K562 (cell line): Measurements from ENCODE around the gene UNC5B. TPM values are rescaled to one million over a fixed set of nuclear protein-coding genes. Genes with fewer than 3 reads are reported as not detected.
A peak's percentile ranks its signal among the peaks of the same experiment; 100 is the strongest.

Source experiments
- ATAC-seq: fragments of 200-7000 bp; cut with Tn5 transposase; 3 replicates; pipeline ENCODE4 v1.9.1; 2020; ENCODE audit warnings: moderate library complexity
- BruUV-seq: library from RNA; stranded (reverse); fragments of 400-500 nt; replicated peaks from 2 replicates; lab custom pipeline; 2021; lab: Mats Ljungman, UMichigan
- CTCF ChIA-PET: fragments of 300-600 bp; formaldehyde crosslinking; extraction: SDS; loops from one replicate; lab custom pipeline; 2021; ENCODE audit warnings: low intra/inter-chr PET ratio; lab: Yijun Ruan, JAX
- POLR2A ChIA-PET: fragments of 300-600, 350-650 bp; sonication (Branson Sonifier 250); formaldehyde crosslinking; extraction: SDS; loops from one replicate; lab custom pipeline; 2021; ENCODE audit warnings: antibody characterized with exemption, inconsistent platforms; lab: Yijun Ruan, JAX
- DNase-seq, 4 experiments: peaks; one replicate each; pipeline versions ENCODE4 v3.0.0 to v3.0.0-alpha.2; 2011 to 2018; ENCODE audit warnings: low spot score in 3 of 4, mixed read lengths in 3 of 4; ENCODE audit errors: extremely low read depth in 1 of 4
- FAIRE-seq: peaks from 2 replicates; lab custom pipeline; 2011; peaks lifted over from hg19 to GRCh38; lab: Jason Lieb, UNC
- H2AFZ ChIP-seq: 2 replicates; pipeline ENCODE4 v1.6.0; 2011; ENCODE audit warnings: low read depth, low read length, control low read depth, inconsistent platforms
- H3K27ac ChIP-seq: fragments of 200-600 bp; 3 replicates; pipeline ENCODE4 v1.8.0; 2011; ENCODE audit warnings: low read depth, mild to moderate bottlenecking, control low read depth, inconsistent platforms, low read length, moderate library complexity, mixed read lengths; ENCODE audit errors: extremely low read depth
- H3K27me3 ChIP-seq, 2 experiments: fragments of 300-600 bp in 1 of 2; 2 replicates in 1 of 2; 3 replicates in 1 of 2; pipeline versions ENCODE4 v1.6.0 to v1.8.0; 2011; ENCODE audit warnings: inconsistent platforms in 2 of 2, low read length in 2 of 2, mild to moderate bottlenecking in 1 of 2, mixed read lengths in 1 of 2, moderate library complexity in 1 of 2; ENCODE audit not compliant: control insufficient read depth in 2 of 2, insufficient read depth in 2 of 2
- H3K36me3 ChIP-seq: fragments of 300-600 bp; 3 replicates; pipeline ENCODE4 v1.8.0; 2011; ENCODE audit warnings: mild to moderate bottlenecking, low read length, inconsistent platforms; ENCODE audit not compliant: control insufficient read depth, insufficient read depth
- H3K4me1 ChIP-seq, 2 experiments: fragments of 200-600 bp in 1 of 2; replicated peaks in 1 of 2; 2 replicates in 1 of 2; 3 replicates in 1 of 2; pipeline versions ENCODE4 v1.5.1 to v1.8.0; 2011; ENCODE audit warnings: inconsistent platforms in 2 of 2, low read length in 2 of 2, mild to moderate bottlenecking in 1 of 2, mixed read lengths in 1 of 2, moderate library complexity in 1 of 2; ENCODE audit not compliant: control insufficient read depth in 2 of 2, insufficient read depth in 2 of 2
- H3K4me2 ChIP-seq: 2 replicates; pipeline ENCODE4 v1.6.1; 2011; ENCODE audit warnings: low read length, control low read depth, inconsistent platforms, mixed read lengths; ENCODE audit not compliant: insufficient read depth
- H3K4me3 ChIP-seq: fragments of 200-600 bp; sonication (generic), shearing (Covaris generic); 2 replicates; pipeline ENCODE4 v1.5.1; 2016; ENCODE audit warnings: control low read depth, inconsistent platforms
- H3K79me2 ChIP-seq: fragments of 200-600 bp; 3 replicates; pipeline ENCODE4 v1.8.0; 2011; ENCODE audit warnings: low read length, inconsistent platforms; ENCODE audit not compliant: control insufficient read depth, insufficient read depth
- H3K9ac ChIP-seq, 2 experiments: 2 replicates each; pipeline versions ENCODE4 v1.6.0 to v1.6.1; 2011; ENCODE audit warnings: low read depth in 2 of 2, low read length in 2 of 2, control low read depth in 1 of 2, inconsistent platforms in 1 of 2, mild to moderate bottlenecking in 1 of 2, mixed read lengths in 1 of 2; ENCODE audit not compliant: insufficient read depth in 1 of 2
- H3K9me1 ChIP-seq: one replicate; pipeline ENCODE4 v1.6.0; 2011; ENCODE audit warnings: inconsistent platforms, mild to moderate bottlenecking, low read length, moderate library complexity; ENCODE audit not compliant: control insufficient read depth, insufficient read depth
- H3K9me3 ChIP-seq: replicated peaks from 2 replicates; pipeline ENCODE4 v1.5.1; 2011; ENCODE audit warnings: low read depth, low read length, inconsistent platforms; ENCODE audit not compliant: control insufficient read depth, insufficient read depth
- H4K20me1 ChIP-seq: replicated peaks from 2 replicates; pipeline ENCODE4 v1.6.1; 2011; ENCODE audit warnings: low read length, inconsistent platforms, mixed read lengths; ENCODE audit not compliant: control insufficient read depth, insufficient read depth
- CBFA2T2 ChIP-seq: fragments of 450-650 bp; conservative IDR thresholded peaks from 2 replicates; pipeline ENCODE4 v1.6.1; 2017; ENCODE audit warnings: mild to moderate bottlenecking
- MTA3 ChIP-seq: fragments of 450-650 bp; formaldehyde crosslinking; IDR thresholded peaks from 2 replicates; pipeline ENCODE4 v1.6.1; 2017; ENCODE audit warnings: mild to moderate bottlenecking, borderline replicate concordance
- NFE2L1 ChIP-seq: fragments of 450-650 bp; IDR thresholded peaks from 2 replicates; pipeline ENCODE4 v1.6.1; 2016; ENCODE audit warnings: missing genetic modification characterization, low read depth, mild to moderate bottlenecking, missing compliant biosample characterization, moderate library complexity, borderline replicate concordance
- NR2C1 ChIP-seq, 2 experiments: fragments of 450-650 bp; IDR thresholded peaks; 2 replicates each; pipeline ENCODE4 v1.6.1; 2017; ENCODE audit warnings: mild to moderate bottlenecking in 2 of 2, antibody characterized with exemption in 1 of 2, inconsistent platforms in 1 of 2, missing compliant biosample characterization in 1 of 2, missing genetic modification characterization in 1 of 2
- PML ChIP-seq: IDR thresholded peaks from 2 replicates; pipeline ENCODE4 v1.6.1; 2012; ENCODE audit warnings: low read length, inconsistent platforms
- SMARCB1 ChIP-seq: IDR thresholded peaks from 2 replicates; pipeline ENCODE4 v1.6.1; 2011; ENCODE audit warnings: improper control_type of control experiment, low read depth; ENCODE audit not compliant: insufficient read length
- TEAD1 ChIP-seq, 2 experiments: fragments of 450-650 bp in 1 of 2; sonication (generic) in 1 of 2; formaldehyde crosslinking; IDR thresholded peaks; 2 replicates each; pipeline versions ENCODE4 v1.4.0 to v1.8.0; 2020 to 2022; ENCODE audit warnings: mild to moderate bottlenecking in 2 of 2, missing genetic modification reagents in 1 of 2
- TRIM25 ChIP-seq: fragments of 450-650 bp; IDR thresholded peaks from 2 replicates; pipeline ENCODE4 v1.7.0; 2016; ENCODE audit warnings: borderline replicate concordance
- ZNF584 ChIP-seq: fragments of 200-800 bp; sonication (Bioruptor generic); IDR thresholded peaks from 2 replicates; pipeline ENCODE4 v1.6.1; 2016; ENCODE audit warnings: low read depth, mild to moderate bottlenecking, missing genetic modification characterization, missing compliant biosample characterization
- ZNF695 ChIP-seq: fragments of 450-650 bp; formaldehyde crosslinking; IDR thresholded peaks from 2 replicates; pipeline ENCODE4 v1.4.0; 2020; ENCODE audit warnings: mild to moderate bottlenecking, moderate library complexity
- WGBS: fragments of 100-300 bp; shearing (Covaris generic); methylation state at CpG from one replicate; pipeline ENCODE4 v1.1.6; 2016; ENCODE audit warnings: low coverage, mixed read lengths; ENCODE audit not compliant: insufficient coverage; ENCODE audit errors: missing lambda C conversion rate; 5-methylcytosine and 5-hydroxymethylcytosine counted together
- in situ Hi-C: fragments of 300-500 bp; cut with MboI; formaldehyde crosslinking; loops from 4 replicates; pipeline ENCODE4 v1.15.0; 2018; ENCODE audit warnings: inconsistent platforms, mixed read lengths
- intact Hi-C: fragments of 100-400 bp; cut with micrococcal nuclease; formaldehyde crosslinking; loops from 2 replicates; pipeline ENCODE4 v1.14.2; 2022
- polyA plus RNA-seq, 8 experiments: library from polyadenylated mRNA; depleted of rRNA in 4 of 8; stranded (reverse) in 5 of 8; unstranded in 3 of 8; fragments of >200 nt; fragmentation: Nextera tagmentation in 2 of 8; fragmentation: Illumina TruSeq in 1 of 8; extraction: Ambion mirVana in 2 of 8; extraction: Trizol in 1 of 8; gene quantifications; 2 replicates each; pipeline versions ENCODE4 v1.2.1 to v1.2.3, GENCODE V29; 2011 to 2014; ENCODE audit warnings: inconsistent platforms in 1 of 8, missing spikeins in 1 of 8
- total RNA-seq, 7 experiments: library from RNA; depleted of rRNA in 6 of 7; stranded (reverse); fragments of >200 nt in 6 of 7; fragmentation: Illumina TruSeq in 2 of 7; extraction: Trizol in 2 of 7; gene quantifications; 2 replicates each; pipeline versions ENCODE4 v1.2.1 to v1.2.3, GENCODE V29; 2011 to 2021; ENCODE audit warnings: low replicate concordance in 1 of 7

The UNC5B gene
- total and polyA plus RNA-seq, 9 of the 15 experiments (the other 6 are each of a cell fraction or from before 2014, with no cell fraction given), result 0.10 to 8.4 (median 2.1) TPM

DNA sequence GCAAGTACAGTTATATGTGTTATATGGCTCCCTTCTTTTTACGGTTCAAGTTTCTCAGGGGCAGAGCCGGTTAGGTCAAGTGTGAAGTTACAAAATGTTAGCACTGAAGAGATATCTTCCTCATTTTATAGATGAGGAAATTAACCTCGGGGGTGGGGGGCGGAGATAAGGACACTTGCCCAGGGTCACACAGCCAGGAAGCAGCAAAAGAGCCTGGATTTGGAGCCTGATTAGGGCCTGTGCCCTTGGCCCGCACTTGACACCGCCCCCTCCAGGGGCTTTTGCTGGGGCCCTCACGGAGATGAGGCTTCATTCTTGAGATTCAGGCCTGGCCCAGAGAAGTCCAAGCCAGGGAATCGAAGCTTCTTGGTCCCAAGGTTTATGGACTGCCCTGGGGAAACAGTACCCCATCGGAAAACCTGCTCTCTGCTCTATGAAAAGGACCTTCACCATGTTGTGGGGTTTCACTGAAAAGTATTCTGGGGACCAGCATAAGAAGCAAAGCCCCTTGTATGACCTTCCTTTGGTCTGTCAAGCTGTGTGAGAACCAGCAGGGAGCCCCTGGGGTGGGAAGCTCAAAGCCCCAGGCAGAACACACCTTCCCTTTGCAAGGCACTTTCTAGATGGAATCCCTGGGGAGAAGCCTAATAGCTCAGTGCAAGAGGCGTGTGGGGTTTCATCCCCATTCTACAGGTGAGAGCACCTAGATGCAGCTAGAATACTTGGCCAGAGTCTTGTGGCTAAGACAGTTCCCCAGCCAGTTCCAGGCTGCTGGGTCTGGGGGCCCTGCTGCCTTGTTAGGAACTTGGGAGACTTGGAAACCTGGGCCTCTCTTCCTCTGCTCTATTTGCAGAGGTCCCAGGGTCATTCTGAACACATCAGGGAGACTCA is 21.9 kb downstream of the UNC5B start:
- WGBS, result 16% methylated on average over 10 of the region's 10 CpGs
- no peak for DNase-seq
- in situ Hi-C loops (no loop called here), intact Hi-C loops (no loop called here)
- peaks cover 45 to 51% of the 10 kb centered on the region in 2 experiments for H3K4me1 ChIP-seq
- H3K4me2 ChIP-seq, result no peak overlapping the region
- ATAC-seq, result peak; percentile 13
- no peaks in the 10 kb centered on the region for H3K36me3 ChIP-seq
- H3K27me3 ChIP-seq, result peaks cover 0 to 12% of the 10 kb centered on the region in 2 experiments; a peak in 2 of 5 replicates
- ChIA-PET POLR2A (interaction anchor here (0.9 to 1.4 kb wide), 4 partner anchors 9 to 318 kb away, joined by 3 to 4 read pairs (median 4); partner anchors contain the start of gene UNC5B), CTCF (no interaction called here)
- no peak overlapping the region; the same call in 2 of the 3 replicates for H3K27ac ChIP-seq
- no peaks in the 10 kb centered on the region for H3K9me1 ChIP-seq
- peaks cover 7% of the 10 kb centered on the region; the same call in 1 of the 2 replicates for H4K20me1 ChIP-seq
- H3K9me3 ChIP-seq, result no peaks in the 10 kb centered on the region
- FAIRE-seq, result no peak
- no peak overlapping the region for H3K4me3 ChIP-seq
- no peak overlapping the region for H2AFZ ChIP-seq
- H3K79me2 ChIP-seq, result no peaks in the 10 kb centered on the region
- H3K9ac ChIP-seq, result peak overlapping the region in 1 of 2 experiments; percentile 3; a peak in 1 of 4 replicates
- BruUV-seq, result no TSS peak
- no peak for TF ChIP-seq SMARCB1
- 0 out of 2 replicates have a peak, but pooled peaks have one; percentile 16 for TF ChIP-seq ZNF695 (CRISPR knock-in tag)
- no peak for TF ChIP-seq CBFA2T2
- no peak for TF ChIP-seq NR2C1 (IDR thresholded peaks at IDR 0.05)
- peak; percentile 20; the same call in 1 of the 2 replicates for TF ChIP-seq NR2C1 (tag; IDR thresholded peaks at IDR 0.05)
- no peak for TF ChIP-seq PML
- no peak for TF ChIP-seq NFE2L1 (tag)
- TF ChIP-seq TEAD1 (CRISPR knock-in tag; IDR thresholded peaks at IDR 0.05), result 0 out of 4 replicates have a peak, but pooled peaks of 1 of the 2 experiments have one; percentile 11
- no peak for TF ChIP-seq TRIM25
- TF ChIP-seq MTA3, result 0 out of 2 replicates have a peak, but pooled peaks have one; percentile 8
- 0 out of 2 replicates have a peak, but pooled peaks have one; percentile 13 for TF ChIP-seq ZNF584
